ENCODE results near the gene DNAH2. TPM values are rescaled to one million over a fixed set of nuclear protein-coding genes. Genes with fewer than 3 reads are reported as not detected.

DNAH2 gene
- total RNA-seq, 1 experiment from 2014 or later = 2.0 TPM

DNA sequence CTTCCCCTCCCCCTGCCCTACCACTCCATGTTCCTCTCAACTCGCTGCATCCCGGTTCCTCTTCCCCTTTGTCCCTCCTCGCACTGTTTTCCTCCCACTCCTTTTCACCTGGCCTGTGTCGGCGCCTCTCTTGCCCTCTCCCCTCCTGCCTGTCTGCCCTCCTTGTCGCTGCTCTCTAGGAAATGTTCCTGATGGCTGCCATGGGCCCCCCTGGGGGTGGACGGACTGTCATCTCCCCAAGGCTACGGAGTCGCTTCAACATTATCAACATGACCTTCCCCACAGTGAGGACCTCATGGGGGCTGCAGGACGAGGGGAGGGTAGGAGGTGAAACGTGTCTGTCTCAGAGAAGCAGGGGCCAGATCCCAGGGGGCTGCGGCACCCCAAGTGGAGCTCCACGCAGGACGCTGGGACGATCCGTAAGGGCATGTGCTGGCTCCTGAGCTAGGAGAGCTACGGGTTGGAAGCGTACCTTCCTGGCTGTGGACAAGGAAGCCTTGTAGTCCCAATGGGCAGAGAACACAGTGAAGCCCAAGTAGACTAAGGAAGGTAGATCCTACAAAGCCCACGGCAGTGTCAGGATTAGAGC is 76.6 kb downstream of the DNAH2 start:
- ChIA-PET CTCF (no interaction called here), POLR2A (no interaction called here), RAD21 (ENCODE audit: low non-redundant PET in 1 of 2, low total read pairs in 2 of 2, uncharacterized antibody in 2 of 2, unreplicated experiment in 2 of 2) (no interaction called here)

More for the DNA sequence above, 76.6 kb downstream of the DNAH2 start:
- no peak overlapping the region for H2AFZ ChIP-seq (ENCODE audit: low read depth, low read length, poor library complexity, severe bottlenecking)
- H3K36me3 ChIP-seq (ENCODE audit: control insufficient read depth in 1 of 2, insufficient read depth in 2 of 2, low read length in 2 of 2) = no peaks in the 10 kb centered on the region
- no peaks in the 10 kb centered on the region for H4K20me1 ChIP-seq (ENCODE audit: insufficient read depth)
- H3K9me2 ChIP-seq (ENCODE audit: insufficient read depth) = no peaks in the 10 kb centered on the region
- no TSS peak for BruUV-seq (replicated peaks)
- no peak for ATAC-seq
- no peak for DNase-seq (ENCODE audit: low read depth, low spot score)
- no peak overlapping the region for H3K4me3 ChIP-seq (replicated peaks in 1 of 2; ENCODE audit: low read depth in 1 of 2, low read length in 2 of 2)
- intact Hi-C loops (cut with micrococcal nuclease) = no loop called here
- TF ChIP-seq SIN3A (IDR thresholded peaks at IDR 0.05; ENCODE audit: low read depth) (no peak), ZNF274 (IDR thresholded peaks at IDR 0.05; ENCODE audit: low read depth, low read length) (no peak), SP1 (IDR thresholded peaks at IDR 0.05; ENCODE audit: low read depth) (no peak), SRF (IDR thresholded peaks at IDR 0.05; ENCODE audit: low read depth) (no peak), CEBPB (IDR thresholded peaks at IDR 0.05; ENCODE audit: low read depth) (no peak)
- TF ChIP-seq, protein P1, sequence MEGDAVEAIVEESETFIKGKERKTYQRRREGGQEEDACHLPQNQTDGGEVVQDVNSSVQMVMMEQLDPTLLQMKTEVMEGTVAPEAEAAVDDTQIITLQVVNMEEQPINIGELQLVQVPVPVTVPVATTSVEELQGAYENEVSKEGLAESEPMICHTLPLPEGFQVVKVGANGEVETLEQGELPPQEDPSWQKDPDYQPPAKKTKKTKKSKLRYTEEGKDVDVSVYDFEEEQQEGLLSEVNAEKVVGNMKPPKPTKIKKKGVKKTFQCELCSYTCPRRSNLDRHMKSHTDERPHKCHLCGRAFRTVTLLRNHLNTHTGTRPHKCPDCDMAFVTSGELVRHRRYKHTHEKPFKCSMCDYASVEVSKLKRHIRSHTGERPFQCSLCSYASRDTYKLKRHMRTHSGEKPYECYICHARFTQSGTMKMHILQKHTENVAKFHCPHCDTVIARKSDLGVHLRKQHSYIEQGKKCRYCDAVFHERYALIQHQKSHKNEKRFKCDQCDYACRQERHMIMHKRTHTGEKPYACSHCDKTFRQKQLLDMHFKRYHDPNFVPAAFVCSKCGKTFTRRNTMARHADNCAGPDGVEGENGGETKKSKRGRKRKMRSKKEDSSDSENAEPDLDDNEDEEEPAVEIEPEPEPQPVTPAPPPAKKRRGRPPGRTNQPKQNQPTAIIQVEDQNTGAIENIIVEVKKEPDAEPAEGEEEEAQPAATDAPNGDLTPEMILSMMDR (IDR thresholded peaks at IDR 0.05 in 2 of 3, conservative IDR thresholded peaks at IDR 0.05 in 1 of 3; ENCODE audit: borderline replicate concordance in 1 of 3, insufficient read depth in 1 of 3, low read depth in 2 of 3, low read length in 2 of 3) = no peak
- TF ChIP-seq, protein P2, sequence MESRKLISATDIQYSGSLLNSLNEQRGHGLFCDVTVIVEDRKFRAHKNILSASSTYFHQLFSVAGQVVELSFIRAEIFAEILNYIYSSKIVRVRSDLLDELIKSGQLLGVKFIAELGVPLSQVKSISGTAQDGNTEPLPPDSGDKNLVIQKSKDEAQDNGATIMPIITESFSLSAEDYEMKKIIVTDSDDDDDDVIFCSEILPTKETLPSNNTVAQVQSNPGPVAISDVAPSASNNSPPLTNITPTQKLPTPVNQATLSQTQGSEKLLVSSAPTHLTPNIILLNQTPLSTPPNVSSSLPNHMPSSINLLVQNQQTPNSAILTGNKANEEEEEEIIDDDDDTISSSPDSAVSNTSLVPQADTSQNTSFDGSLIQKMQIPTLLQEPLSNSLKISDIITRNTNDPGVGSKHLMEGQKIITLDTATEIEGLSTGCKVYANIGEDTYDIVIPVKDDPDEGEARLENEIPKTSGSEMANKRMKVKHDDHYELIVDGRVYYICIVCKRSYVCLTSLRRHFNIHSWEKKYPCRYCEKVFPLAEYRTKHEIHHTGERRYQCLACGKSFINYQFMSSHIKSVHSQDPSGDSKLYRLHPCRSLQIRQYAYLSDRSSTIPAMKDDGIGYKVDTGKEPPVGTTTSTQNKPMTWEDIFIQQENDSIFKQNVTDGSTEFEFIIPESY (IDR thresholded peaks at IDR 0.05; ENCODE audit: extremely low read depth, insufficient replicate concordance, low read length) = no peak
- H3K4me1 ChIP-seq (ENCODE audit: control insufficient read depth in 1 of 2, insufficient read depth in 2 of 2, low read length in 2 of 2) = no peaks in the 10 kb centered on the region
- no peak overlapping the region for H3K9ac ChIP-seq (ENCODE audit: low read length)
- H3K4me2 ChIP-seq (ENCODE audit: low read length) = no peak overlapping the region
- H3K79me2 ChIP-seq (ENCODE audit: insufficient read depth, low read length) = no peaks in the 10 kb centered on the region
- H3K9me3 ChIP-seq (ENCODE audit: control insufficient read depth in 1 of 2, insufficient read depth in 1 of 2, low read depth in 1 of 2, low read length in 2 of 2) = no peaks in the 10 kb centered on the region
- H3K27ac ChIP-seq (ENCODE audit: low read depth, low read length) = no peak overlapping the region
- H3K27me3 ChIP-seq (ENCODE audit: insufficient read depth, low read length) = no peaks in the 10 kb centered on the region
